Panc1 (cell line): Measurements from ENCODE around the gene EIF2AK2. TPM values are rescaled to one million over a fixed set of nuclear protein-coding genes. Genes with fewer than 3 reads are reported as not detected.

Experiments
- ATAC-seq: fragments of 200-7000 bp; cut with Tn5 transposase; 2 replicates; pipeline ENCODE4 v1.9.1; 2020; ENCODE audit warnings: mild to moderate bottlenecking, moderate library complexity
- BruUV-seq: library from RNA; stranded (reverse); fragments of 400-500 nt; replicated peaks from 2 replicates; lab custom pipeline; 2021; lab: Mats Ljungman, UMichigan
- CTCF ChIA-PET: fragments of 300-600 bp; sonication (Branson Sonifier 250); formaldehyde crosslinking; loops from one replicate; lab custom pipeline; 2022; ENCODE audit warnings: antibody characterized with exemption; lab: Charles Lee
- POLR2A ChIA-PET: fragments of 300-600 bp; sonication (Branson Sonifier 250); formaldehyde crosslinking; loops from one replicate; lab custom pipeline; 2022; ENCODE audit warnings: antibody characterized with exemption; lab: Charles Lee
- DNase-seq: peaks from one replicate; pipeline ENCODE4 v3.0.0-alpha.2; 2010; ENCODE audit warnings: low read depth, low spot score
- H3K27ac ChIP-seq: 2 replicates; pipeline ENCODE4 v1.5.1; 2011; ENCODE audit warnings: mild to moderate bottlenecking, low read length, inconsistent platforms
- H3K27me3 ChIP-seq: fragments of 200-500 bp; sonication (Bioruptor generic); 2 replicates; pipeline ENCODE4 v1.6.0; 2014; ENCODE audit warnings: low read length, inconsistent platforms; ENCODE audit not compliant: control insufficient read depth, insufficient read depth
- H3K36me3 ChIP-seq: fragments of 200-500 bp; sonication (Bioruptor generic); 2 replicates; pipeline ENCODE4 v1.5.1; 2014; ENCODE audit warnings: inconsistent platforms, mild to moderate bottlenecking, low read length, moderate library complexity; ENCODE audit not compliant: control insufficient read depth, insufficient read depth
- H3K4me1 ChIP-seq: 2 replicates; pipeline ENCODE4 v1.5.1; 2011; ENCODE audit warnings: inconsistent platforms, mild to moderate bottlenecking, low read length, moderate library complexity; ENCODE audit not compliant: control insufficient read depth, insufficient read depth
- H3K4me3 ChIP-seq, 2 experiments: 2 replicates each; pipeline ENCODE4 v1.5.1; 2011 to 2012; ENCODE audit warnings: low read depth in 2 of 2, low read length in 2 of 2, mild to moderate bottlenecking in 2 of 2, inconsistent platforms in 1 of 2, moderate library complexity in 1 of 2
- H3K9me3 ChIP-seq: fragments of 200-500 bp; sonication (Bioruptor generic); 2 replicates; pipeline ENCODE4 v1.5.1; 2014; ENCODE audit warnings: low read depth, mild to moderate bottlenecking, inconsistent platforms, low read length, moderate library complexity; ENCODE audit not compliant: control insufficient read depth, insufficient read depth
- POLR2AphosphoS5 ChIP-seq: IDR thresholded peaks from 2 replicates; pipeline ENCODE4 v1.6.1; 2012; ENCODE audit warnings: mild to moderate bottlenecking, low read depth, low read length, moderate library complexity
- SIN3A ChIP-seq: IDR thresholded peaks from 2 replicates; pipeline ENCODE4 v1.6.1; 2012; ENCODE audit warnings: low read depth, mild to moderate bottlenecking, low read length, moderate library complexity, borderline replicate concordance; ENCODE audit not compliant: insufficient read depth
- TCF7L2 ChIP-seq: IDR thresholded peaks from 2 replicates; pipeline ENCODE4 v1.6.1; 2011; ENCODE audit warnings: mild to moderate bottlenecking, low read depth, low read length, inconsistent platforms
- in situ Hi-C: cut with HindIII; loops from 2 replicates; pipeline ENCODE4 v1.10.0; 2016; ENCODE audit warnings: low sequenced_read_pairs, low pct_unique_long_range_greater_than_20kb
- intact Hi-C: fragments of 100-400 bp; cut with micrococcal nuclease; formaldehyde crosslinking; loops from one replicate; pipeline ENCODE4 v1.10.0; 2022; ENCODE audit not compliant: unreplicated experiment
- total RNA-seq: library from RNA; stranded (reverse); gene quantifications from one replicate; pipeline ENCODE4 v1.2.1, GENCODE V29; 2021; ENCODE audit not compliant: unreplicated experiment
- TF ChIP-seq, protein P1 (sequence below), 2 experiments: IDR thresholded peaks; 2 replicates each; pipeline ENCODE4 v1.6.1; 2011 to 2012; ENCODE audit warnings: low read depth in 2 of 2, control low read depth in 1 of 2, low read length in 1 of 2, mild to moderate bottlenecking in 1 of 2, moderate library complexity in 1 of 2; ENCODE audit not compliant: insufficient read depth in 1 of 2
- TF ChIP-seq, protein P2 (sequence below): fragments of 450-650 bp; IDR thresholded peaks from 2 replicates; pipeline ENCODE4 v1.5.1; 2017; ENCODE audit warnings: mild to moderate bottlenecking

The EIF2AK2 gene
- total RNA-seq, 1 experiment from 2014 or later = 44.3 TPM

DNA sequence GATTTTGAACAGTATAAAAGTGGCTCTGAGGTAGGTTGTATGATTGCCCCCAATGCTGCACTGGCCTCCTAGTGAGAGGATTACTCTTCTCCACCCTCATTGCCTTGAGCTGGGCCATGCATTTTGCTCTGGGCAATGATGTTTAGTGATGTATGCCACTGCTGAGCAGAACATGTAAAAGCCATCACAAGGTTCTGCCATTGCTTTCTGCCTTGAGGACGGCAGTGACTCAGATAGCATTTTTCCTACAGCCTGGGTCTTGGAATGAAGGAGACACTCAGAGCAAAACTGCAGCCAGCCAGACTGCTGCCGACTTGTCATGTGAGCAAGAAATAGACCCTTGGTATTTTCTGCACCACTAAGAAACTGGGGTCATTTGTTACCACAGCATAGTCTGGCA is 44.8 kb downstream of the EIF2AK2 start:
- TF ChIP-seq TCF7L2 = no peak
- H3K36me3 ChIP-seq = no peaks in the 10 kb centered on the region
- no TSS peak for BruUV-seq
- intact Hi-C loops = no loop called here
- in situ Hi-C loops = no loop called here
- H3K4me3 ChIP-seq = no peak overlapping the region
- H3K27ac ChIP-seq = no peak overlapping the region
- no peaks in the 10 kb centered on the region for H3K4me1 ChIP-seq
- no peaks in the 10 kb centered on the region for H3K9me3 ChIP-seq
- ChIA-PET CTCF (no interaction called here), POLR2A (no interaction called here)
- no peaks in the 10 kb centered on the region for H3K27me3 ChIP-seq
- DNase-seq = no peak
- ATAC-seq = no peak

DNA sequence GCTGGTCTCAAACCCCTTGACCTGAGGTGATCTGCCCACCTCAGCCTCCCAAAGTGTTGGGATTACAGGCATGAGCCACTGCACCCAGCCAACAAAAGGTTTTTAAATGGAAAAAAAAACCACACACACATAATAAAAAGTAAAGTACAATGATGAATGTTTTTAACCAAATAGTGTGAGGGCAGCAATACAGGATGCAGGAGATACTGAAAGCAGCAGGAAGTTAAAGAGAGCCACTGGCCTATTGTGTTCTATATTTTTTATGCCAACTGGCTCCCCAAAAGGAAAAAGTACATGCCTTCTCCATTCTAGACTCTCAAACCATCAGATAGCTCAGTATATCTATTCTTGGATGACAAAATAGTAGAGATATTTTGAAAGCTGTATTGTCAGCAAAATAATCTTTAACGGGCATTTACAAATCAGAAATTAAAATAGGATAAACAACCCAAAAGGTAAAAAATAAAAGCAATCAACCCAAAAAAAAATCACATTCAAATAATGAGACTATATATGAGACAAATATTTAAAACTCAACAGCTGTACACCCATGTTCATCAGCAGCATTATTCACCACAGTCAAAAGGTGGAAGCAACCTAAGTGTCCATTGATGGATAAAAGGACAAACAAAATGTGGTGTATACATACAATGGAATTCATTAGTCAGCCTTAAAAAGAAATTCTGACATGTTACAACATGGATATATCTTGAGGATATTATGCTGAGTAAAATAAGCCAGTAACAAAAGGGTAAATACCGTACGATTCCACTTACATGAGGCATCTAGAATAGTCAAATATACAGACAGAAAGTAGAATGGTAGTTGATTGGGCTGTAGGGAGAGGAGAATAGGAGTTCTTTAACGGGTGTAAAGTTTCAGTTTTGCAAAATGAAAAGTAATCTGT is 46.2 kb downstream of the EIF2AK2 start:
- ATAC-seq = no peak
- no peaks in the 10 kb centered on the region for H3K4me1 ChIP-seq
- in situ Hi-C loops = no loop called here

DNA sequence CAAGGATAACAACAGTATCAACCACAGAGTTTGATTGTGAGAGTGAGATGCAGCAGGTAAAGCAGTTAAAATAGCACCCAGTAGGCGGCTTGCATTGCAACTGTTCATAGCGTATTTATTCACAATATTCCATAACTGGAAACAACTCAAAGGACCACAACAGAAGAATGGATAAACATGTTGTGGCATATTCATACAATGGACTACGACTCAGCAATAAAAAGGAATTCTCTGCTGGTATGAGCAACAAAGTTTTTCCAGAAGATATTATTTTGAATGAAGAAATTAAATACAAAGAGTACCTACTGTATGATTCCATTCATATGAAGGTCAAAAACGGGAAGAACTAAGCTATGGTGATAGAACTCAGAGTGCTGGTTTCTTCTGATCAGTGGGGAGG is 47.3 kb downstream of the EIF2AK2 start:
- H3K36me3 ChIP-seq = no peaks in the 10 kb centered on the region

More for the DNA sequence above, 46.2 kb downstream of the EIF2AK2 start:
- Histone ChIP-seq H3K9me3 (no peaks in the 10 kb centered on the region), H3K27ac (no peak overlapping the region), H3K4me3 (no peak overlapping the region), H3K36me3 (no peaks in the 10 kb centered on the region), H3K27me3 (no peaks in the 10 kb centered on the region)
- DNase-seq = no peak
- ChIA-PET POLR2A (interaction anchor here (0.7 kb wide), 1 partner anchor 17 kb away, joined by 4 read pairs; no protein-coding TSS in a partner anchor), CTCF (no interaction called here)
- TF ChIP-seq POLR2AphosphoS5 (no peak), TCF7L2 (no peak), SIN3A (no peak)
- TF ChIP-seq, protein P1, sequence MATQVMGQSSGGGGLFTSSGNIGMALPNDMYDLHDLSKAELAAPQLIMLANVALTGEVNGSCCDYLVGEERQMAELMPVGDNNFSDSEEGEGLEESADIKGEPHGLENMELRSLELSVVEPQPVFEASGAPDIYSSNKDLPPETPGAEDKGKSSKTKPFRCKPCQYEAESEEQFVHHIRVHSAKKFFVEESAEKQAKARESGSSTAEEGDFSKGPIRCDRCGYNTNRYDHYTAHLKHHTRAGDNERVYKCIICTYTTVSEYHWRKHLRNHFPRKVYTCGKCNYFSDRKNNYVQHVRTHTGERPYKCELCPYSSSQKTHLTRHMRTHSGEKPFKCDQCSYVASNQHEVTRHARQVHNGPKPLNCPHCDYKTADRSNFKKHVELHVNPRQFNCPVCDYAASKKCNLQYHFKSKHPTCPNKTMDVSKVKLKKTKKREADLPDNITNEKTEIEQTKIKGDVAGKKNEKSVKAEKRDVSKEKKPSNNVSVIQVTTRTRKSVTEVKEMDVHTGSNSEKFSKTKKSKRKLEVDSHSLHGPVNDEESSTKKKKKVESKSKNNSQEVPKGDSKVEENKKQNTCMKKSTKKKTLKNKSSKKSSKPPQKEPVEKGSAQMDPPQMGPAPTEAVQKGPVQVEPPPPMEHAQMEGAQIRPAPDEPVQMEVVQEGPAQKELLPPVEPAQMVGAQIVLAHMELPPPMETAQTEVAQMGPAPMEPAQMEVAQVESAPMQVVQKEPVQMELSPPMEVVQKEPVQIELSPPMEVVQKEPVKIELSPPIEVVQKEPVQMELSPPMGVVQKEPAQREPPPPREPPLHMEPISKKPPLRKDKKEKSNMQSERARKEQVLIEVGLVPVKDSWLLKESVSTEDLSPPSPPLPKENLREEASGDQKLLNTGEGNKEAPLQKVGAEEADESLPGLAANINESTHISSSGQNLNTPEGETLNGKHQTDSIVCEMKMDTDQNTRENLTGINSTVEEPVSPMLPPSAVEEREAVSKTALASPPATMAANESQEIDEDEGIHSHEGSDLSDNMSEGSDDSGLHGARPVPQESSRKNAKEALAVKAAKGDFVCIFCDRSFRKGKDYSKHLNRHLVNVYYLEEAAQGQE (IDR thresholded peaks at IDR 0.05; ENCODE audit: insufficient read depth in 1 of 2, low read depth in 2 of 2, low read length in 1 of 2) = no peak
- intact Hi-C loops = no loop called here
- no TSS peak for BruUV-seq

More for the DNA sequence above, 47.3 kb downstream of the EIF2AK2 start:
- Histone ChIP-seq H3K4me3 (no peak overlapping the region), H3K4me1 (peaks cover 4% of the 10 kb centered on the region; the same call in 1 of the 2 replicates), H3K27me3 (no peaks in the 10 kb centered on the region), H3K27ac (no peak overlapping the region), H3K9me3 (no peaks in the 10 kb centered on the region)
- ATAC-seq = no peak
- intact Hi-C loops (no loop called here), in situ Hi-C loops (no loop called here)
- BruUV-seq = no TSS peak
- TF ChIP-seq POLR2AphosphoS5 (no peak), TCF7L2 (no peak), SIN3A (no peak)
- TF ChIP-seq, protein P1 (IDR thresholded peaks at IDR 0.05; ENCODE audit: insufficient read depth in 1 of 2, low read depth in 2 of 2, low read length in 1 of 2) = no peak
- TF ChIP-seq, protein P2, sequence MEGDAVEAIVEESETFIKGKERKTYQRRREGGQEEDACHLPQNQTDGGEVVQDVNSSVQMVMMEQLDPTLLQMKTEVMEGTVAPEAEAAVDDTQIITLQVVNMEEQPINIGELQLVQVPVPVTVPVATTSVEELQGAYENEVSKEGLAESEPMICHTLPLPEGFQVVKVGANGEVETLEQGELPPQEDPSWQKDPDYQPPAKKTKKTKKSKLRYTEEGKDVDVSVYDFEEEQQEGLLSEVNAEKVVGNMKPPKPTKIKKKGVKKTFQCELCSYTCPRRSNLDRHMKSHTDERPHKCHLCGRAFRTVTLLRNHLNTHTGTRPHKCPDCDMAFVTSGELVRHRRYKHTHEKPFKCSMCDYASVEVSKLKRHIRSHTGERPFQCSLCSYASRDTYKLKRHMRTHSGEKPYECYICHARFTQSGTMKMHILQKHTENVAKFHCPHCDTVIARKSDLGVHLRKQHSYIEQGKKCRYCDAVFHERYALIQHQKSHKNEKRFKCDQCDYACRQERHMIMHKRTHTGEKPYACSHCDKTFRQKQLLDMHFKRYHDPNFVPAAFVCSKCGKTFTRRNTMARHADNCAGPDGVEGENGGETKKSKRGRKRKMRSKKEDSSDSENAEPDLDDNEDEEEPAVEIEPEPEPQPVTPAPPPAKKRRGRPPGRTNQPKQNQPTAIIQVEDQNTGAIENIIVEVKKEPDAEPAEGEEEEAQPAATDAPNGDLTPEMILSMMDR = no peak
- DNase-seq = no peak
- POLR2A ChIA-PET = no interaction called here
- CTCF ChIA-PET = no interaction called here
